Erythroblast (primary cell): ENCODE results near the gene GMIP.

Experiments used
- DNase-seq, 2 experiments: peaks; one replicate each; lab custom pipeline; 2025; lab: John Stamatoyannopoulos, UW
- GATA1 ChIP-seq: IDR thresholded peaks from 2 replicates; pipeline ENCODE4 v1.6.1; 2011; ENCODE audit warnings: low read depth, mild to moderate bottlenecking, control low read depth, low read length, moderate library complexity
- POLR2A ChIP-seq: IDR thresholded peaks from 2 replicates; pipeline ENCODE4 v1.6.1; 2011; ENCODE audit warnings: mild to moderate bottlenecking, low read length

Gene GMIP

DNA sequence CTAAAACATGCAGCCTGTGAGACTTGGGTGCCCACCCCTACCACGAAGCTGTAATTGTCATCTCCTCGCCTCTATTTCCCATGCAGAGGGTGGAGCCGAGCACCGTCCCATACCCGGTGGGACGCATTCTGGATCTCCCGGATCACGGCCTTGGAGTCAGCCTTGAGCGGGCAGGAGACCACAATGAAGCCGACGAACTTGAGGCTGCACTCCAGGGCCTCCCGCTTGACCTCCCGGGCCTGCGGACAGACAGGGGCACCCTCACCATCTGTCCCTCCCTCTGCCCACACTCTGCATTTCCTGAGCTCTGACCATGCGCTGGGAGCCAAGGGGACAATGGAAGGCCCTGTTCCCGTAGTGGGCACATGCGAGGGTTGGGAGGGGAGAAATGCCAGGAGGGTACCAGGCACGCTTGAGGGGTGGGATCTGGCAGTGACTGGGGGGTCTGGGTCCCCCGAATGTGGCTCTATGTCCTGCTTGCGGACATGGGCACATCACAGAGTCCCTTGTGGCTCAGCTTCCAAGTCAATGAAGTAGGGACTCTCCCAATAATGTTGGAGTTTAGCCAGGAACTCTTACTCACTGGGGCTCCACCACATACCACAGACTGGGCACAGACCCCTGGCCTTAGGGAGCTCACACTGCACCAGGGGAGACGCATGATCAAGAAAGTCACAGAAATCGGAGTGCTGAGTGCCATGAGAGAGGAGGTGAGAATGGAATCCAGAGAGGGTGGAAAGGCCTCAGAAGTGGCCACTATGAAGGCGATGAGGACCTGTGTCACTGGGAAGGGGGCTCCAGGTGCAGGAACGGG is 9.2 kb upstream of the GMIP start:
- no peak for DNase-seq
- no peak for TF ChIP-seq GATA1
- no peak for TF ChIP-seq POLR2A

DNA sequence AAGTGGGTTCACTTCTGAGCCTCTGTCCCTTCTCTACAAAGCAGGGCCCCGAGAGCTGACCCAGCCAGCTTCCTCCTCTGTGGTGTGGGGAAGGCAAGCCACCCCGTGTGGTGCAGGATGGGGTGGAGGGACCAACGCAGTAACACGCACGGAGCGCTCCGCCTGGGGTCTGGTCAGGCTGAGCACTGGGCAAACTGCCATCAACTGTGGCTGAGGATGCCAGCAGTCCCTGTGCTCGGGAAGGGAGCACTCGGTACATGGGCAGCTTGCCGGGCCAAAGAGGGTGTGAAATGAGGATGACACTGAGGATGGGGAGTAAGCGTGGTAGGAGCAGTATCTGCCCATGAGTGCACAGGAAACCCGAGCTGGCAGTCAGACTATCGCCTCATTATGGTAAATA is 7.6 kb upstream of the GMIP start:
- TF ChIP-seq POLR2A (no peak), GATA1 (no peak)
- DNase-seq: no peak

DNA sequence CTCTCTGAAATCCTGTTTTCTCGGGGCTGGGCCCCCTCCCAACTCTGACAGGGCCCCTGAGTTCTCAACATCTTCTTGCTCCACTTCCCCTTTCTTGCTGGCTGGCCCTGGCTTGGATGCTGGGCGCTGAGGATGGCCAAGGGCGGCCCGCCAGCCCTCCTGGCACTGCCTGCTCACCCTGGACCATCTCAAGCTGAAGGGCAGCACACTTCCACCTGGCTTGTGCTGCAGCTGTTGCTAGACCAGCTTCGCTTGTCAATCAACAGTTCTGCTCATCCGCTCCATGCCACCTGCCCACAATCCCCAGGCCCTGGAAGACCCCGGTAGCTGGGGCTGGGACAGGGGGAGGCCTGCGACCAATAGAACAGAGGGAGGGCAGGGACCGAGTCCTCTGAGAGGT is 6.9 kb upstream of the GMIP start:
- TF ChIP-seq GATA1: no peak
- TF ChIP-seq POLR2A: no peak
- no peak for DNase-seq

DNA sequence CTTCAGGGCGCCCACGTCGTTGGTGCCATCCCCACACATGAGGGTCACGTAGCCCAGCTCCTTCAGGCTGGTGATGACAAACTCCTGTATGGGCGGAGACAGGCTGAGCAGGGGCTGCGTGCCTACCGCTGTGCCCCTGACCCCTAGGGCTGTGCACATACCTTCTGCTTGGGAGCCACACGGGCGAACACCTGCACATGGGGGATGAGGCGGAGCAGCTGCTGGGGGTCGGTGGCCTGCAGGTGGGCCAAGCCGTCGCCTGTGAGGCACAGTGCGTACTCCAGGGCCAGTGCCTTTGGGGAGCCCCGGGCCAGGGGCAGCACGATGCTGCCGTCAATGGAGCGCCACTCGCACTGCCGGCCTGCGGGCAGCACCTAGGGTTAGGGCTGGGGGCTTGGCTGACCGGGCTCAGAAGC is 6.1 kb upstream of the GMIP start:
- TF ChIP-seq POLR2A: no peak
- no peak for DNase-seq

DNA sequence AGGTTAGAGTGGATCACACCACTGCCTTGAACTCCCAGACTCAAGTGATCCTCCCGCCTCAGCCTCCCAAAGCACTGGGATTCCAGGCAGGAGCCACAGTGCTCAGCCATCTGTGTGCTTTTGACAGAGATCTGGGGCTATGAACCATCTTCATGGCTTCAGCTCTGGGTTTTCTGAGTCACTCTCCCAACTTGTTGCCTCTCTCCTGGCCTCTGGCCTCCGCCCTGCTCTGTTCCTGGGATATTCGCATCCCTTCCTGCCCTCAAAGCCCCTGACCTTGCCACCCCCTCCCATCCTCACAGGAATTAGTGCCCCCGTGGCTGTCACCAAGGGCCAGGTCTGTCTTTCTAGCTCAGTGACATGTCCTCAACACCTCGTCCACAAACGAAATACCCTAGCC is 5.7 kb upstream of the GMIP start:
- TF ChIP-seq GATA1 (no peak), POLR2A (no peak)
- no peak for DNase-seq

DNA sequence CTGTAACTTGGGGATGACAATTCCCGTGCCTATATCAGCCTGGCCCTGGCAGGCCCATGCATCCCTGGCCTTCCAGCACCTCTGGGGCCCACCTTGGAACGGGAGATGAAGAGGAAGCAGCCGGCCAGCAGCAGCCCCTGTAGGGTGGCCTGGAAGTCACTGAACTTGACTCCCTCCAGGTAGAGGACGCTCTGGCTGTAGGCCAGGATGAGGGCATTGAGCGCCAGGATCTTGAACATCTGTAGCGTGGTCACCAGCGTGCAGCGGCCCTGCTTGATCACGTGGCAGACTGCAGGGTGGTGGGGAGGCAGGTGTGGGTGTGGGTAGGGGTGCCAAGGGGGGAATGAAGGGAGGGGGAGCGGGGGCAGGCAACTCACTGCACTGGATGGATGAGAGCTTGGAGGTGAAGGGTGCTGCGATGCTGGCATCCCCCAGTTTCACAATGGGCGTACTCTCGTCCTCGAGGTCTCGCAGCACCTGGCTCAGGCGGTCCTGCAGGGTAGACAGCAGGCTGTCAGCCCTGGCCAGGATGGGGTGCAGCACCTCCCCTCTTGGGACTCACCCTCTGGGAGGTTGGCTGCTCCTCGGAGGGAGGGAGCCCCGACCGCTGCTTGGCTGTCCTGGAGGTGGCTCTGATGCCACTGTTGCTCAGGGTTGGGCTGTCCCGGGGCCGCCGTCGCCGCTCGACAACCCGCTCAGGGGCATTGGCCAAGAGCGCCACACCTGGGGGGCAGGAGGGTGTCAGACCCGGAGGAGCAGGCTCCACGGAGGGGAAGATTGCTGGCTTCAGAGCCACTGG is 3.8 kb upstream of the GMIP start:
- no peak for TF ChIP-seq GATA1
- TF ChIP-seq POLR2A: no peak
- DNase-seq: no peak

DNA sequence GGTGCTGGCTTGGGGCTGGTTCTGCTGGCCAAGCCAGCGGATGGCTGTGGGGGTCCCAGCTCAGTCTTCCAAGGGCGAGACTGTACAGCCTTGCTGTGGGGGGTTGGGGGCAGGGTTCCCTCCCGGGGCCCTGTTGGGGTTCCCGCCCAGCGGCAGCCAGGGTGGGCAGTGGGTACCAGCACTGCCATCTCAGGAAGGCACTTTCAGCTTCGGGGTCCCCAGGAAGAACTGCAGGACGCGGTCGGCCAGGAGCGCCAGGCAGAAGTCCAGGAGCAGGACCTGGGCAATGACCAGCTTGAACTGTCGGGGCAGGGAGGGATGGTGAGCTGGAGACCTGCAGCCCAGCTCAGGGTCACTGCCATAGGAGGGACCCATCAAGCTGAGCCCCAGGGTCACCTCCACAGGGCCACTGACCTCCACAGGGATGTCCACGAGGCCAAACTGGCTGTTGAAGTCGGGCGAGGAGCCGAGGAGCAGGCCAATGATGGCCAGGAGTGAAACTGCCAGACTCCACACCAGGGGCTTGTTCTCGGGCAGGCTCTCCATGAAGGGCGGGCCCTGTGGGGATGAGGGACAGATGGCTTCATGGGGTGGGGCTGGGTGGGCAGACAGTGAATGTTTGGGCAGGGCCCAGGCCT is 1.9 kb upstream of the GMIP start:
- TF ChIP-seq GATA1: no peak
- TF ChIP-seq POLR2A: no peak
- DNase-seq: no peak

DNA sequence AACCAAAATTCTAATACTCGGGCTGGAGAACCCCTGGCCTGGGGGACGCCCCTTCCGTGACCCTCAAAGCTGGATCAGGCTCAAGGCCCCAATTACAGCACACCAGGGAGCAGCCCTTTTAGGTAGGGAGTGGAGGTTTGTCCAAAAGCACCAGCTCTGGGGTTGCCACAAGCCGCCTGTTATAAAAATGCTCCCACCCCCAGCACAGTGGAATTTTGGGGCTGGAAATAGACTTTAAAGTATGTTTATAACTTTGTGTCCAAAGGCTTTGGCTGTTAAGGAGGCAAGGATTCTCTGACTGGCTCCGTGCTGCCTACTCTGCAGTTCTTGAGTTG is 564 bp upstream of the GMIP start:
- no peak for TF ChIP-seq GATA1
- no peak for TF ChIP-seq POLR2A
- DNase-seq: no peak

DNA sequence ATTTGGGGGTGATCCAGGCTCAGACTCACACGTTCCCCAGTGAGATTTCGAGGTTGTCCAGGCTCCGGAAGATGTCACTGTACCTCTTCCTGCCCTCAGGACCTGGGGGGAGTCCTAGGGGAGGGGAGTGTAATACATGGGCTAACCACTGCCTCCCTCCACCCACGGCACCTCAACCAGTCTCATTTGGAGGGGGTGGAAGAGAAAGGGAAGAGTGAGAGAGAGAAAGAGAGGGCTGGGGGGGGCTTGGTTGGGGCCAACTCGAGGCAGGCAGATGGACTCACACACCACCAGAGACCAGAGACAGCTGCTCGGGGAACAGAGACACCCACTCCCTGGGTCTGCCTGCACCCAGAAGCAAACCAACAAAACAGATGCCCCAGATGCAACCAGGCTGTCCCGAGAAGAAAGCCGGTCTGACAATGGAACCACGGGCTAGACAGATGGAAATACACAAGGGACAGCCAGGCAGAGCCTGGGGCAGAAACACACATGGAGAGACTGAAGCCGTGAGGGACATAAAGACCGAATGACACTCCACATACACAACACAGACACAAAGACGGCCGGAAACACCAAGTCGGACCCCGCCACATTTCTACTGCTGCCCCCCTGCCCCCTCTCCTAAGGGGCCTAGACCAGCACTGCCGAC is 825 bp downstream of the GMIP start:
- DNase-seq: no peak
- TF ChIP-seq GATA1: no peak
- no peak for TF ChIP-seq POLR2A

DNA sequence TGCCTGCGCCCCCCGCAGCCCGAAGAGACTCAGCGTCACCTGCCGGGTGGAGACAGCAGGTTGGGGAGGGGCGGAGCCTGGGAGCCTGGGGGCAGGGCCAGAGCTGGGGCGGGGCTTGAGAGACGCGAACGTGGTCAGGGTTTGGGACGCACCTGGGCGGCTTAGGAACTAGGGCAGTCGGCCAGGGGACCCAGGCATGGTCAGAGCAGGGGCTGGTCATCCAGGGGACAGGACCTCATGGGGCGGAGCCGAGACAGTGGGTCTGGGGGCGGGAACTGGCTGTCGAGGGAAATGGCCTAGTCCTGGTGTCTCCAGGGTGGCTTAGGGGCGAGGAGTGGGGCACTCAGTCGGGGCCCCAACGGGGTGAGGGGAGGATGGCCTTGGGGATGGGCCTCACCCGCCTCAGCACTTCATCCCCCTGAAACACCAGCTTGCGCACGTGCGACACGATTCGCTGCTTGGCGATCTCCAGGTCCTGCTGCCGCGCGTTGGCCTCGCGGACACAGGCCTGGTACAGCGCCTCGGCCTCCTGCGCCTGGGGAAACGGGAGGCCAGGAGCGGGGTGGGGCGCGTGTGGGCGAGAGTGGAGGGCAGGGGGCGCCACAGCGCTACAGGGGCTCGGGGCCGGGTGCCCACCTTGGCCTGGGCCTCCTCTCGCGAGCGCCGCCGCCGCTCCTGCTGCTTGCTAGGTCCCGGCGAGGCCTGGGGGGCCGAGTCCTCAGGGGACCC is 5.8 kb downstream of the GMIP start:
- TF ChIP-seq GATA1 (no peak), POLR2A (no peak)
- DNase-seq: no peak

DNA sequence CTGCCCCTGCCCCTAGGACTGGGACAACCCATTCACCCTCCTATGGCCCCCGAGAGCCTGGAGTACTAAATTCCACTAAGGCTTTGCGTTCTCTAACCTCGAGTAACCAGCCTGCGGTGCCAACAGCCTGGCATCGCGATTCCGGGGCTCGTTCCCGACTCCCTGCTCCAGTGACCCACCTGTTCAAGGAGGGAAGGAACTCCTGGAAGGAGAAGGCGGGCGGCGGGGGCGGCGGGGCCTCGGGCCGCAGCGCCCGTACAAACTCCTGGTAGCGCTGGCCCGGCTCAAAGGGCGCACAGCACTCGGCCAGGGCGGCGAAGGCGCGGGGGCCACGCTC is 6.3 kb downstream of the GMIP start:
- no peak for DNase-seq
- TF ChIP-seq POLR2A: no peak
- TF ChIP-seq GATA1: no peak

DNA sequence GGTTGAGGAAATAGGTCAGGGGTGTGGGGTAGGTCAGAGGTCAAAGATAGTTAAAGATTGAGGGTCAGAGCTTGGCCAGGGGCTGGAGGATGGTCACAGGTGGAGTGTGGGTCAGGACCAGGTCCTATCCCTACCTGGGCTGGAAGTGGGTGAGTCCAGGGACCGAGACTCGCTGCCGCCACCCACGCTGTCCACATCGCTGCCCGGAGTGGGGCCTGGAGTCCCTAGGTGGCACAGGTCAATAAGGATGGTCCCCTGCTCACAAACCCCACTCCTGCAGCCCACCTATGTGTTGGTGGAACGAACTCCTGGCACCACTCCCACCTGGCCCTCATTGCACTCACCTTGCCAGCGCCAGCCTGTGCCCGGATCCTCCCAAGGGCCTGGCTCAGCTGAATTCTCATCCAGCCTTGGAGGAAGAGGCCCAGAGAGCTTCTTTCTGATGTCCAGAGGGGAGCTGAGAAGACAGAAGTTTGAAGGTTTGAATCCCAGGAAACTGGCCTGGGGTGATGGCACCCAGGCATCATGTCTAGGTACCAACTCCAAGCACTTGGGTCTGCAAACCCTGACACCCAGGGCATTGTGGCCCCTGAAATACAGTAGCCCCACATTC is 6.8 kb downstream of the GMIP start:
- DNase-seq: no peak
- TF ChIP-seq GATA1: no peak
- TF ChIP-seq POLR2A: no peak

DNA sequence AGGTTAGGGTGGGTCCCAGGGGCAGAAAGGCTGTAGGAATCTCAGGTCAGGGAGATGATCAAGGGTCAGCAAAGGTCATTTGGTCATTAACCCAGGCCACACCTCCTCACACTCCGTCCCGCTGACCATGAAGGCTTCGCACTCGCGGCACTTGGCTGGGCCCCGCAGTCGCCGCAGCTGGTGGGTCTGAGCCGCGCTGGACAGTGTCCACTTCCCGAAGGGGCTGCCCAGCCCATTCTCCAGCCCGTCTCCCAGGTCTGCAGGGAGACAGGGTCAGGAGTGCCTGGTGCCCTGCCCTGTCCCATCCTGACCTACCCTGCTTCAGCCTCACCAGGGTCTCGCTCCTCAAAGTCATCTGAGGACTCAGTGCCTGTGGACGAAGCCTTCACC is 8.1 kb downstream of the GMIP start:
- no peak for TF ChIP-seq POLR2A
- TF ChIP-seq GATA1: no peak
- DNase-seq: no peak

DNA sequence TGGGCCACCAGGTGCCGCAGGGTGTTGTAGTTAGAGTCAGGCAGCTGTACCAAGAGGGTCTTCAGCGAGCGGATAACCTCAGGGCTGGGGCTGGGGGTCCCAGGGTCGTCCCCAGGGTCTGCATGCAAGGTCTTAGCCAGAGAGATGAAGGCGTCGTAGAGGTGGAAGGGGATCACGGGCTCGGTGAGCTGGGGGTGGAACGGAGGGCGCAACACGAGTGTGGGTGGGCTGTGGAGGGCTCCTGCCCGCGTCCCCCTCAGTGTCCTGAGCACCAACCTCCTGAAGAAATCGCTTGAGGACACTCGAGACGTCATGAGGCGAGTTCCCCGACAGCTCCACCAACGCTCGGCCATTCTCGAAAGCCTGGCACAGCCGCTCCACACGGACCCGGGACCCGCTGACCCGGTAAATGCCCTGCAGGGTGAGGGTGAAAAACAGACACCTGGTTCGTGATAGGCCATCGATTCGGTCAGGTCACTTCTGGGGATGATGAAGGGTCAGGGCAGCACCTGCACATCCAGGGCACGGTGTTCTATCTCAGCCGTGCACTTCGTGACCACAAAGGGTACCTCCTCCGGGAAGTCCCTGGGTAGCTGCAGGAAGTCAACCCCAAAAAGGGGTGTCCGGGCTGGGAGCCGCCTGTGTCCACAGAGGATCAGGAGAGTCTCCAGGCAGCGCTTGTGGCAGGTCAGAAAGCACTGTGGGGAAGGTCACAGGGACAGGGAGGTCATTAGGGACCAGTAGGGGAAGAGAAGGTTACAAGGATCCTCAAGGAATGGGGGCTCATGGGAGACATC is 8.7 kb downstream of the GMIP start:
- no peak for DNase-seq
- no peak for TF ChIP-seq POLR2A
- TF ChIP-seq GATA1: no peak
